Ovary (tissue), 9 donors: ENCODE measurements around the gene TPCN2. TPM values are rescaled to one million over a fixed set of nuclear protein-coding genes. Genes with fewer than 3 reads are reported as not detected.

Experiments
- DNase-seq, 5 donors: peaks; one replicate each; pipeline ENCODE4 v3.0.0-alpha.2; 2019 to 2020
- H3K27ac ChIP-seq, 2 donors: fragments of 200-600 bp; one replicate each; pipeline versions ENCODE4 v1.5.1 to v1.8.0; 2019 to 2022
- H3K27me3 ChIP-seq: fragments of 200-600 bp; one replicate; pipeline ENCODE4 v1.8.0; 2022
- H3K36me3 ChIP-seq: fragments of 200-600 bp; sonication (generic); one replicate; pipeline ENCODE4 v1.5.1; 2019
- H3K4me1 ChIP-seq: one replicate; pipeline ENCODE4 v1.8.1; 2013; ENCODE audit warnings: mild to moderate bottlenecking, moderate library complexity; ENCODE audit not compliant: insufficient read depth
- H3K4me3 ChIP-seq: fragments of 200-600 bp; sonication (generic); one replicate; pipeline ENCODE4 v1.5.1; 2017
- H3K9me3 ChIP-seq, 2 donors: fragments of 200-600 bp in 1 of 2; sonication (generic) in 1 of 2; one replicate each; pipeline versions ENCODE4 v1.5.1 to v1.8.1; 2013 to 2019; ENCODE audit warnings: mild to moderate bottlenecking in 1 of 2, moderate library complexity in 1 of 2
- EP300 ChIP-seq: sonication (generic); formaldehyde crosslinking; IDR thresholded peaks from one replicate; pipeline ENCODE4 v1.6.1; 2017; ENCODE audit warnings: antibody characterized with exemption
- POLR2A ChIP-seq: fragments of 450-650 bp; IDR thresholded peaks from one replicate; pipeline ENCODE4 v1.6.1; 2017; ENCODE audit warnings: antibody characterized with exemption, mild to moderate bottlenecking, moderate library complexity
- WGBS, 3 donors: extraction: QIAGEN DNeasy Blood & Tissue Kit in 1 of 3; methylation state at CpG; one replicate each; pipeline versions ENCODE4 v1.1.5 to v1.1.7; 2013 to 2017; 5-methylcytosine and 5-hydroxymethylcytosine counted together
- intact Hi-C, 4 donors: fragments of 100-400 bp; cut with DNase I; formaldehyde crosslinking; loops; one replicate each; pipeline versions ENCODE4 v1.11.0 to v1.15.1; 2022 to 2023
- polyA plus RNA-seq, 2 donors: library from polyadenylated mRNA; stranded (reverse); fragments of 200-250 nt in 1 of 2; fragments of 350-450 nt in 1 of 2; fragmentation: Illumina TruSeq in 1 of 2; extraction: RNeasy Lipid Tissue Mini Kit (QIAGEN cat#74804) in 1 of 2; gene quantifications; one replicate each; pipeline ENCODE4 v1.2.3, GENCODE V29; 2013 to 2014
- total RNA-seq, 7 donors: library from RNA; depleted of rRNA in 2 of 7; stranded (reverse); fragments of >200 nt in 2 of 7; fragmentation: NEBNext Ultra II Directional in 3 of 7; extraction: Animal tissue kit (Norgen Biotek cat#: 25700) in 3 of 7; gene quantifications; one replicate each; pipeline versions ENCODE4 v1.1.0 to v1.2.4, GENCODE V29; 2016 to 2023
- TF ChIP-seq, protein P1 (sequence below), 3 donors: fragments of 450-650 bp in 2 of 3; fragments of 200-600 bp in 1 of 3; IDR thresholded peaks; one replicate each; pipeline versions ENCODE4 v1.5.1 to v1.8.0; 2016 to 2022; ENCODE audit warnings: antibody characterized with exemption in 3 of 3, mild to moderate bottlenecking in 1 of 3
- donor health status: DM: no; HTN: no; CAD: no; lungs with moderate emphysema.
- donor health status: DM: no; HTN: no; CAD: no.
- donor health status: Bipolar disorder and iron deficiency.
- donor health status: DM: yes; HTN: yes; CAD: no.
- donor health status: DM: no; HTN: no; CAD: no.
- donor health status: DM: yes; HTN: yes; CAD: no.

TPCN2 gene
- total and polyA plus RNA-seq, 9 donors, result 6.5 to 35.7 (median 23.3) TPM

DNA sequence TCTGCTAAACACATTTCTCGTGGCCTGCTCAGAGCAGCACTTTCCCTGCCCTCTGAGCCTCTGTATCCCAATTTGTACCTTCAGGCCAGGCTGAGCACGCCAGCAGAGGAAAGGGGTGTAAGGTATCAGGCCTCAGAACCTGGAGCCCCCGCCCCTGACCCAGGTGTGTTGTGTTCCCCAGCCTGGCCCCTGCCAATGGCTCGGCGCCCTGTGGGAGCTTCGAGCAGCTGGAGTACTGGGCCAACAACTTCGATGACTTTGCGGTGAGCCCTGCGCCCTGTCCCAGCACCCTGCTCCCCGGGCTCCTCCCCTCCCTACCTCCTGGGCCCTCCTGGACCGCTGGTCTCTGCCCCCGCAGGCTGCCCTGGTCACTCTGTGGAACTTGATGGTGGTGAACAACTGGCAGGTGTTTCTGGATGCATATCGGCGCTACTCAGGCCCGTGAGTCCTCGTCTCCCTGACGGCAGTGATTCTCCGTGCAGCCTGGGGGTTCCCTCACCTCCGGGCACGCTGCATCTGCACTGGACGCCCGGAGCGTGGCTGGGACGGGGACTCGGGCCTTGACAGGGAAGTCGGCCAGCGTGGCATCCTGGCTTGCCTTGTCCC is 36.9 kb downstream of the TPCN2 start:
- no peak overlapping the region for H3K27ac ChIP-seq
- TF ChIP-seq POLR2A (no peak), EP300 (no peak)
- TF ChIP-seq, protein P1, sequence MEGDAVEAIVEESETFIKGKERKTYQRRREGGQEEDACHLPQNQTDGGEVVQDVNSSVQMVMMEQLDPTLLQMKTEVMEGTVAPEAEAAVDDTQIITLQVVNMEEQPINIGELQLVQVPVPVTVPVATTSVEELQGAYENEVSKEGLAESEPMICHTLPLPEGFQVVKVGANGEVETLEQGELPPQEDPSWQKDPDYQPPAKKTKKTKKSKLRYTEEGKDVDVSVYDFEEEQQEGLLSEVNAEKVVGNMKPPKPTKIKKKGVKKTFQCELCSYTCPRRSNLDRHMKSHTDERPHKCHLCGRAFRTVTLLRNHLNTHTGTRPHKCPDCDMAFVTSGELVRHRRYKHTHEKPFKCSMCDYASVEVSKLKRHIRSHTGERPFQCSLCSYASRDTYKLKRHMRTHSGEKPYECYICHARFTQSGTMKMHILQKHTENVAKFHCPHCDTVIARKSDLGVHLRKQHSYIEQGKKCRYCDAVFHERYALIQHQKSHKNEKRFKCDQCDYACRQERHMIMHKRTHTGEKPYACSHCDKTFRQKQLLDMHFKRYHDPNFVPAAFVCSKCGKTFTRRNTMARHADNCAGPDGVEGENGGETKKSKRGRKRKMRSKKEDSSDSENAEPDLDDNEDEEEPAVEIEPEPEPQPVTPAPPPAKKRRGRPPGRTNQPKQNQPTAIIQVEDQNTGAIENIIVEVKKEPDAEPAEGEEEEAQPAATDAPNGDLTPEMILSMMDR (IDR thresholded peaks at IDR 0.05), result no peak
- intact Hi-C loops, result loop anchor here in 1 of 4 donors (5.0 kb wide), 2 partner anchors 73 to 183 kb away; partner anchors contain the start of genes IGHMBP2, MRGPRF and MRPL21
- peak in 1 of 5 donors; percentile 39 for DNase-seq
- no peaks in the 10 kb centered on the region for H3K4me1 ChIP-seq
- H3K36me3 ChIP-seq, result no peaks in the 10 kb centered on the region
- 79 to 89% (median 80%) methylated on average over 22 to 27 of the region's 27 CpGs for WGBS, 3 donors
- H3K27me3 ChIP-seq, result no peaks in the 10 kb centered on the region
- H3K4me3 ChIP-seq, result no peak overlapping the region
- H3K9me3 ChIP-seq, result no peaks in the 10 kb centered on the region

DNA sequence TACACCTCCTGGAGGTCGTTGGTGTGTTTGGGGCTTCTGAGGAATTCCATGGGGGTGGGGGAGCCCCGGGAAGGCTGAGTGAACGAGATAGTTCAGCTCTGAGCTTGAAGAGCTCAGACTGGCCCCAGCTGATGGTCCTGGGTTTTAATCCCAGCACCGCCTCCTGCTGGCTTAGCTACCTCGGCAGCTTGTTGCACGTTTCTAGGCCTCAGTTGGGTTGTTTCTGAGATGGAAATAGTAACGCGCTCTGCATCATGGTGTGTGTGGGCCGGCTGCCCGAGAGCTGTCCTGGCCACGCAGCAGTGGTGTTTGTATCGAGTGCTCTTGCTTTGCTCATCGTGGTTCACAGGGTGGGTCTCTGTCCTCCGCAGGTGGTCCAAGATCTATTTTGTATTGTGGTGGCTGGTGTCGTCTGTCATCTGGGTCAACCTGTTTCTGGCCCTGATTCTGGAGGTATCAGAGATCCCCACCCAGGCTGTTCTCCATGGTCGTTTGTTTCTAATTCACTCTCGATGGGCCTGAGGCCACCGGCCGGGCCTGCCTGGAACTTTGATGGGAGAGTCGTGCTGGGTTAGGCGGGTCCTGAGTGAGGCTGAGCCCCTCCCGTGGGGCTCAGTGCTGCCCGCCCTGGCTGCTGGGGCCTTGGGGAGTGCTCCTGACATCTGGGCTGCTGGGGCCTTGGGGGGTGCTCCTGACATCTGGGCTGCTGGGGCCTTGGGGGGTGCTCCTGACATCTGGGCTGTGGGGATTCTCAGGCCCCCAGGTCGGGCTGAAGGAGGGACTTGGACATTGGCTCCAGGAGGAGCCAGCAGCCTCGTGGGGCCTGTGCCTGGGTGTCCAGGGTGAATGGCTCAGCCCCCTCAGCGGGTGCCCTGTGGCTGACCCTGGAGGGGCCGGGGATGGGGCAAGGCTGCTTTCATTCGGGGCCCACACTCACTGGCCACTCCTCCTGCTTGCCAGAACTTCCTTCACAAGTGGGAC is 37.7 kb downstream of the TPCN2 start:
- no peaks in the 10 kb centered on the region for H3K36me3 ChIP-seq
- peak overlapping the region in 1 of 2 donors; percentile 45 for H3K27ac ChIP-seq
- no peak overlapping the region for H3K4me3 ChIP-seq
- no peaks in the 10 kb centered on the region for H3K27me3 ChIP-seq
- intact Hi-C loops, result loop anchor here in 1 of 4 donors (5.0 kb wide), 2 partner anchors 74 to 184 kb away; partner anchors contain the start of genes IGHMBP2, MRGPRF and MRPL21
- no peaks in the 10 kb centered on the region for H3K4me1 ChIP-seq
- peak in 1 of 5 donors; percentile 42 for DNase-seq
- 61 to 66% (median 65%) methylated on average over 27 to 28 of the region's 28 CpGs for WGBS, 3 donors
- TF ChIP-seq, protein P1 (IDR thresholded peaks at IDR 0.05), result no peak
- TF ChIP-seq POLR2A (no peak), EP300 (no peak)
- no peaks in the 10 kb centered on the region for H3K9me3 ChIP-seq

DNA sequence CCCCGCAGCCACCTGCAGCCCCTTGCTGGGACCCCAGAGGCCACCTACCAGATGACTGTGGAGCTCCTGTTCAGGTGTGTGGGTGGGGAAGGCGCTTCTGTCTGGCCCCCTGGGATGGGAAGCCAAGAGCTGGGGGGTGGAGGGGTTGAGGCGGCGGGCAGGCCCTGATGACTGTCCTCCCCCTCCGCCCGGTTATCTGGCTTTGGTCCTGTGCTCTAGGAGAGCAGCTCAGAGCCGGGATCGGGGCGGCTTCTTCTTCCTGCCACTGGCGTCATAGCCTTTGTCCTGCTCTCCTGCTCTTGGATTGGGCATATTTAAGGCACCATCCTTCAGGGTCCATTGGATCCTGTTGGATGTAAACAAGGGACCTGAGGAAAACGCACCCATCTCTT is 38.4 kb downstream of the TPCN2 start:
- Histone ChIP-seq H3K27ac (no peak overlapping the region), H3K36me3 (no peaks in the 10 kb centered on the region), H3K27me3 (no peaks in the 10 kb centered on the region), H3K4me3 (no peak overlapping the region), H3K9me3 (no peaks in the 10 kb centered on the region), H3K4me1 (no peaks in the 10 kb centered on the region)
- no peak for TF ChIP-seq POLR2A
- intact Hi-C loops, result loop anchor here in 1 of 4 donors (5.0 kb wide), 2 partner anchors 75 to 185 kb away; partner anchors contain the start of genes IGHMBP2, MRGPRF and MRPL21
- 75 to 86% (median 83%) methylated on average over 11 of the region's 11 CpGs for WGBS, 3 donors
- DNase-seq, result peak in 1 of 5 donors; percentile 39

DNA sequence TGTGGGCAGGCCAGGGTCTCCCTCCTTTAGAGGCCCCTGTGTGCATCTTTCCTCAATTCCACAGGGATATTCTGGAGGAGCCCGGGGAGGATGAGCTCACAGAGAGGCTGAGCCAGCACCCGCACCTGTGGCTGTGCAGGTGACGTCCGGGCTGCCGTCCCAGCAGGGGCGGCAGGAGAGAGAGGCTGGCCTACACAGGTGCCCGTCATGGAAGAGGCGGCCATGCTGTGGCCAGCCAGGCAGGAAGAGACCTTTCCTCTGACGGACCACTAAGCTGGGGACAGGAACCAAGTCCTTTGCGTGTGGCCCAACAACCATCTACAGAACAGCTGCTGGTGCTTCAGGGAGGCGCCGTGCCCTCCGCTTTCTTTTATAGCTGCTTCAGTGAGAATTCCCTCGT is 39.1 kb downstream of the TPCN2 start:
- H3K4me1 ChIP-seq, result no peaks in the 10 kb centered on the region
- no peak overlapping the region for H3K4me3 ChIP-seq
- TF ChIP-seq EP300, result no peak
- TF ChIP-seq POLR2A, result no peak
- TF ChIP-seq, protein P1 (IDR thresholded peaks at IDR 0.05), result no peak
- H3K27ac ChIP-seq, result no peak overlapping the region
- no peaks in the 10 kb centered on the region for H3K27me3 ChIP-seq
- peak in 1 of 5 donors; percentile 22 for DNase-seq
- intact Hi-C loops, result loop anchor here in 1 of 4 donors (5.0 kb wide), 2 partner anchors 76 to 186 kb away; partner anchors contain the start of genes IGHMBP2, MRGPRF and MRPL21
- H3K9me3 ChIP-seq, result no peaks in the 10 kb centered on the region
- no peaks in the 10 kb centered on the region for H3K36me3 ChIP-seq
- WGBS, 3 donors, result 81 to 92% (median 84%) methylated on average over 14 of the region's 14 CpGs
